Ectodermal cell (in vitro differentiated cells): ENCODE measurements around the gene USP2.

Source experiments
- H3K27ac ChIP-seq: 2 replicates; pipeline ENCODE4 v1.7.0; 2013; ENCODE audit warnings: mild to moderate bottlenecking, low read depth, low read length; ENCODE audit not compliant: insufficient read depth, poor library complexity, severe bottlenecking
- H3K27me3 ChIP-seq: 2 replicates; pipeline ENCODE4 v1.7.0; 2013; ENCODE audit warnings: mild to moderate bottlenecking, low read length; ENCODE audit not compliant: insufficient read depth, control insufficient read depth, poor library complexity, severe bottlenecking
- H3K36me3 ChIP-seq: one replicate; pipeline ENCODE4 v1.7.0; 2013; ENCODE audit warnings: low read length; ENCODE audit not compliant: control insufficient read depth, insufficient read depth
- H3K4me1 ChIP-seq: one replicate; pipeline ENCODE4 v1.7.0; 2013; ENCODE audit warnings: low read length; ENCODE audit not compliant: control insufficient read depth, insufficient read depth
- H3K4me3 ChIP-seq: 2 replicates; pipeline ENCODE4 v1.7.0; 2013; ENCODE audit warnings: low read depth, low read length, control low read depth; ENCODE audit not compliant: insufficient read depth
- H3K9me3 ChIP-seq: 2 replicates; pipeline ENCODE4 v1.7.0; 2013; ENCODE audit warnings: mild to moderate bottlenecking, low read length, moderate library complexity; ENCODE audit not compliant: control insufficient read depth
- WGBS, 2 experiments: methylation state at CpG; one replicate each; pipeline ENCODE4 v1.1.7; 2013; ENCODE audit warnings: missing lambda C conversion rate in 2 of 2; 5-methylcytosine and 5-hydroxymethylcytosine counted together

USP2 gene

GRCh38 chr11:119305556-119306372, 75.7 kb downstream of the USP2 start:
- 93 to 95% methylated on average over 7 of the region's 7 CpGs for WGBS, 2 experiments
- H3K4me1 ChIP-seq: peaks cover 14% of the 10 kb centered on the region
- no peak overlapping the region for H3K4me3 ChIP-seq
- no peaks in the 10 kb centered on the region for H3K9me3 ChIP-seq
- H3K27ac ChIP-seq: no peak overlapping the region
- H3K36me3 ChIP-seq: peaks cover 4% of the 10 kb centered on the region
- no peaks in the 10 kb centered on the region for H3K27me3 ChIP-seq
